ENCODE results near the gene ACACB. TPM values are rescaled to one million over a fixed set of nuclear protein-coding genes. Genes with fewer than 3 reads are reported as not detected.

The ACACB gene
- total RNA-seq = 7.5 and 9.0 TPM in 2 replicates

DNA sequence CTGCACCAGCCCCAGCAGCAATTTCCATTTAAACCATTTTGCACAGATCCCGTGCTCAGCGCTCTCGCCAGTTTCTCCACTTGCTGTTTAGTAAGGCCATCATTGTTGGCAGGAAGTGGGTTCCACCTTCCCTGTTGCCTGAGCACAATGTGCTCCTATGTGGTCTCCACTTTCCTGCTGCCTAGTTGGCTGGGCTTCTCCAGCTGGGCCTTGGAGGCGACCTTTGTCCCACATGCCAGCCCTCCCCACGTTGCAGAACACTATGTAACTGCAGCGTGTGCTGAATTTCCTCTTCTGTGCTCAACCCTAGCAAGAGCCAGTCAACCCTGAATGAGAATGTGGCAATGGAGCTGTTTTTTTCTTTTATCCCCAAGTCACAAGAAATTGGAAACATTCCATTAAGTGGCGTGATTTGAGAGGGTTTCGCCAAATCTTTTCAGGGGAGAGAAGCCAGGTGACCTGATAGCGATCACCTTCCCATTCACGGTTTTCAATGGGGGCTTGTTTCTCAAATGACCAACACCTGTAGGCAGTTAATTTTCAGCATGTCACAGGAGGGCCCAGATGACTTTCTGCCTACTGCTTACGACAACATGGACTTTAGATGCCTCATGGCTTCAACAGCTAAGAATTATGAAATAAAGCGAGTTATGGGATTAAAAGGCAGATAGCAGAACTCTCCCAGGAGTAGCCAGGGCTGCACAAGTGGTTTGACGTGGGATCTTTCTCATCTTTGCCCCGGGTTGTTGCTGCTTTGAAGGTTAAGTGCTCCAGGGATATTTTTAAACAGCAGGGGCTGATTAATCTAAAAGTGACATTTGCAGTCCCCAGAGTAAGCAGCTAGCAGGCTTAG, at the start of gene ACACB:
TSS of gene ACACB (plus strand) at position 830 of the 853 bp plus-strand sequence. CDS start 22,819 bp downstream, outside the sequence.
- intact Hi-C loops (cut with micrococcal nuclease) = no loop called here

DNA sequence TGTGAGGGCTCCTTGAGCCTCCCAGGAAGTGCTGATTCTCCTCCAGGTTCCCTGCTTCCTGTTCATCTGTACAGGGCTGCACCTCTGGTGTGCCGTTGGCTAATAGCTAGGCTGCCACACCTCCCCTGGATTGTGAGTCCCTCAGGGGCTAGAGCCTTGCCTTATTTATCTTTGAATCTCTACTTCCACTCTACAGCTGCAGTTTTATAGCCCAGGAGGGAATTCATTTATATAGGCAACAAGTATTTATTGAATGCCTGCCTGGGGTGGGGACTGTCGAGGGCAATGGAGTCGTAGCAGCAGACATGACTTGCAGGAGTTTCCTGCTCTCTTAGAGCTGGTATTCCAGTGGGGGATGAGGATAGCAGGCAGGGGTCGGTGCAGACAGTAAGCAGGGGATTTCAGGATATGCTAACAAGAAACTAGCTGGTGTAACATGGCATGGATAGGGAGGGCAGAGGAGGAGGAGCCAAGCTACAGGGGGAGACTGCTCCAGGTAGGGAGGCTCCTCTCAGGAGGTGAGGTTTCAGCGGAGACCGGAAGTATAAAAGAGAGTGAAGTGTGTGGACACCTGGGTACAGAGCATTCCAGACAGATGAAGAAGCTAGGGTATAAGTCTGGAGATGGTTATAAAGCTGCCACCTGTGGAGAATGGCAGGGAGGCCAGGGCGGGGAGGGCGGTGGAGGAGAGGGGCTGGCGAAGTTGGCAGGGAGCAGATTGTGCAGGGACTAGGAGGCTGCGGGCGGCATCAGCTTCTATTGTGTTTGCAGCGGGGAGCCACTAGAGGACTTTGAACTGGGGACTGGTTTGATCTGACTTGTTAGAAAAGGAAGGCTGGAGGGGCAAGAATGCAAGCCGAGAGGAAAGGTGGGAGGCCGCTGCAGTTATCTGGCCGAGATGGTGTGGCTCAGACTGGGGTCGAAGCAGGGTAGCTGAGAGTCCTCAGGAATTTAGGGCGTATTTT, 46.8 kb upstream of the ACACB start:
- intact Hi-C loops (cut with micrococcal nuclease) = no loop called here

DNA sequence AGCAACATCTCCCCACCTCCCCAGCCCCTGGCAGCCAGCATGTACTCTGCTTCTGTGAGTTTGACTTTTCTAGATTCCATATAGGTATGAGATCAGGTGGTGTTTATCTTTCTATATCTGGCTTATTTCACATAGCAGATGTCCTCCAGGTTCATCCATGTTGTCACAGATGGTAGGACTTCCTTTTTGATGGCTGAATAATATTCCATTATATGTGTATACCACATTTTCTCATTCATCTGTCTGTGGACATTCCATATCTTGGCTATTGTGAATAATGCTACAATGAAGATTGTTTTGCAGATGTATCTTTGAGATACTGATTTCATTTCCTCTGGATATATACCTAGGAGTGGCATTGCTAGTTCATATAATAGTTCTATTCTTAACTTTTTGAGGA, 41.5 kb upstream of the ACACB start:
- intact Hi-C loops (cut with micrococcal nuclease) = no loop called here

DNA sequence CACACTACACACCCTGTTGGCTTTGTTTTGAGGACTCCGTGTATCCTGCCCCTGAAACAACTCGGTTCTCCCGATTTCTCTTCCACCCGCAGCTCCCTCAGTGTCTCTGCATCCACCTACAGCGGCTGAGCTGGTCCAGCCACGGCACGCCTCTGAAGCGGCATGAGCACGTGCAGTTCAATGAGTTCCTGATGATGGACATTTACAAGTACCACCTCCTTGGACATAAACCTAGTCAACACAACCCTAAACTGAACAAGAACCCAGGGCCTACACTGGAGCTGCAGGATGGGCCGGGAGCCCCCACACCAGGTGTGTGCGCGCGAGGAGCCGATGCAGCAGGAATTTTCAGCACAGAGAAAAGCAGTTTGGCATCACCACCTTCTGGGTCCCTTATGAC, 33.6 kb upstream of the ACACB start:
- intact Hi-C loops (cut with micrococcal nuclease) = no loop called here

DNA sequence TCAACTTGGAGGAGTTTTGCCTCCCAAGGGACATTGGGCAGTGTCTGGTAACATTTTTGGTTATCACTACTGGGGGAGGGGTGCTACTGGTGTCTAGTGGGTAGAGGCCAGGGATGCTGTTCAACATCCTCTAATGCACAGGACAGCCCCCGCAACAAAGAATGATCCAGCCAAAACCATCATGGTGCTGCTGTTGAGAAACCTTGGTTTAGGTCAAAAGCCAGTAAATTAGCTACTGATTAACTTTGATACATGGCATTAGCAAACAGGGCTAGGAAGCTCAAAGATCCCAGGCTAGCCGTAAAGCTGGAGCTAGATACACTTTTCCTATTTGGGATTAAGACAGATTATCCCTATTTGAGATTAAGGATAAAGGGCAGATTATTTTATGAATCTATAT, 32.0 kb upstream of the ACACB start:
- intact Hi-C loops (cut with micrococcal nuclease) = no loop called here

DNA sequence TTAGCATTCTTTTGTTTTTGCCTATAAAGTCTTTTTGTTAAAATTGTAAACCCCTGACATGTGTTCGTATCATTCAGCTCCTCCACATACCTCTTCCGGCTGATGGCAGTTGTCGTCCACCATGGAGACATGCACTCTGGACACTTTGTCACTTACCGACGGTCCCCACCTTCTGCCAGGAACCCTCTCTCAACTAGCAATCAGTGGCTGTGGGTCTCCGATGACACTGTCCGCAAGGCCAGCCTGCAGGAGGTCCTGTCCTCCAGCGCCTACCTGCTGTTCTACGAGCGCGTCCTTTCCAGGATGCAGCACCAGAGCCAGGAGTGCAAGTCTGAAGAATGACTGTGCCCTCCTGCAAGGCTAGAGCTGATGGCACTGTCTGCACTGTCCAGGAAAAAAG, 30.8 kb upstream of the ACACB start:
- intact Hi-C loops (cut with micrococcal nuclease) = no loop called here

DNA sequence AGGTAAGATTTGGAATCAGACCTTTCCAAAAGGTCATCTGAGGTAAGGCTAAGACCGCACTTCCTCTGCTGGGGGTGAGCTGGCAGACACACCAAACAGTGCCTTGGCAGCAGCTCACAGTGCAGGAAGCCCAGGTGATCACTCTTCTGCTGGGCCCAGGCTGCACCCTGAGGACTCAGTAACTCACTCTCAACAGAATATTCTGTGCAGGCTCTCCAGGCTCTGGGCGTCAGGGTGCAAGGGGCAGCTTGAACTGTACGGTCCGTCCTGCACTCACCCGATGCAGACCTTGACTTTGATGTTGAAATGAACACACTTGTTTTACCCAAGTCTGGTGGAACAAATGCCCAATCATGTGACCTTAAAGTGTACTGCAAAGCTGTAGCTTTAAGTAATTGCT, 29.1 kb upstream of the ACACB start:
- intact Hi-C loops (cut with micrococcal nuclease) = no loop called here

DNA sequence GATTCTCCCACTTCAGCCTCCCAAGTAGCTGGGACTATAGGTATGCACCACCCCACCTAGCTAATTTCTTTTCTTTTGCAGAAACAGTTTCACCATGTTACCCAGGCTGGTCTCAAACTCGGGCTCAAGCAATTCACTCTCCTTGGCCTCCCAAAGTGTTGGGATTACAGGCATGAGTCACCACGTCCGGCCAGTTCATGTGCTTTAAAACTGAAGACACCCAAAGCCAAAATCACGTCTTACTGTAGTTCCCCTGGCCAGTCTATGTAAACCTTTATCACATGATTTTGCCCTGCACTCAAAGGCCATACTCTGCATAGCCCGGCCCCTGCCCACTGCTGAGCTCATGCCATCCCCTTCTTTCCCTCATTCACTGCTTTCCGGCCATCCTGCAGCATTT, 27.6 kb upstream of the ACACB start:
- intact Hi-C loops (cut with micrococcal nuclease) = no loop called here

DNA sequence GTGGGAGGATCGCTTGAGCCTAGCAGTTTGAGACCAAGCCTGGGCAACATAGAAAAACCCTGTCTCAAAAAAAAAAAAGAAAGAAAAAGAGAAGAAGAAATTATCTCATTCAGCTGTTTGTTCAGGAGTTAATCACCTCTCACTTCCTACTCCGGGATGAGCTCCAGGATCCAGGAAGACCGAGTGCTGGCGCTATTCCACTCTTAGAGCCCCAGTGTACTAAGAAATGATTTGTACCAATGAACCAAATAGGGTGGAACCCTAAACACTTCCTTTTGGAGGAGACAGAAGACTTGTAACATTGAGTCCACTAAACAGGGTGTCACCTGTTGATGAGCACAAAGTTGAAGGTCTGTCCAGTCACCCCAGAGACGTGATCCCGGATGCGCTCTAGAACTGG, 26.7 kb upstream of the ACACB start:
- intact Hi-C loops (cut with micrococcal nuclease) = loop anchor here (10.0 kb wide), 1 partner anchor 1175 kb away; no protein-coding TSS in a partner anchor

DNA sequence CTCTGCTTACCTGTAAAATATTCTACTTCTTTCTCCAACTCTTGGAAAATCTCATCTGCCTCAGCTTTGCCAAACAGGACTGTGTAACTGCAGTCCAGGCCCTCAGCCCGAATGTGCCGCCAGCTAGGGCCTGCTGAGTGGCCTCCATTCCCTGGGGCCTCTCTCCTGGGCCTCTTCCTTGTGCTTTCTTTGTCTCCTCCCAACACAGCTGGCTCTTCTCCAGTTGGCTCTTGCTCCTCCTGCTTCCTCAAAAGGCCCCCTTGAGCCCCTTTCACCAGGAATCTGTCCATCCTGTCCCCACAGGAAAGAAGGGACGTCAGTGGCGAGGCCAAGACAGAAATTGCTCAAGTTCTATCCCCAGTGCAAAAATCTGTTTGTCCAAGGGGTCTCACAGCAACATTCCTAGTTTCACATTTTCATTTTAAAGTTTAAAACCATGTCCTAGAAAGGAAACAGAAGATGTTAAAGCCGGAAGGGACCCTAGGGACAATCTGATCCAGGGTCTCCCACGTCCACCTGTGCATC, 23.8 kb upstream of the ACACB start:
- intact Hi-C loops (cut with micrococcal nuclease) = loop anchor here (1.0 to 10.0 kb wide), 15 partner anchors 39 to 1178 kb away; partner anchors contain the start of genes CORO1C, FICD and SSH1

DNA sequence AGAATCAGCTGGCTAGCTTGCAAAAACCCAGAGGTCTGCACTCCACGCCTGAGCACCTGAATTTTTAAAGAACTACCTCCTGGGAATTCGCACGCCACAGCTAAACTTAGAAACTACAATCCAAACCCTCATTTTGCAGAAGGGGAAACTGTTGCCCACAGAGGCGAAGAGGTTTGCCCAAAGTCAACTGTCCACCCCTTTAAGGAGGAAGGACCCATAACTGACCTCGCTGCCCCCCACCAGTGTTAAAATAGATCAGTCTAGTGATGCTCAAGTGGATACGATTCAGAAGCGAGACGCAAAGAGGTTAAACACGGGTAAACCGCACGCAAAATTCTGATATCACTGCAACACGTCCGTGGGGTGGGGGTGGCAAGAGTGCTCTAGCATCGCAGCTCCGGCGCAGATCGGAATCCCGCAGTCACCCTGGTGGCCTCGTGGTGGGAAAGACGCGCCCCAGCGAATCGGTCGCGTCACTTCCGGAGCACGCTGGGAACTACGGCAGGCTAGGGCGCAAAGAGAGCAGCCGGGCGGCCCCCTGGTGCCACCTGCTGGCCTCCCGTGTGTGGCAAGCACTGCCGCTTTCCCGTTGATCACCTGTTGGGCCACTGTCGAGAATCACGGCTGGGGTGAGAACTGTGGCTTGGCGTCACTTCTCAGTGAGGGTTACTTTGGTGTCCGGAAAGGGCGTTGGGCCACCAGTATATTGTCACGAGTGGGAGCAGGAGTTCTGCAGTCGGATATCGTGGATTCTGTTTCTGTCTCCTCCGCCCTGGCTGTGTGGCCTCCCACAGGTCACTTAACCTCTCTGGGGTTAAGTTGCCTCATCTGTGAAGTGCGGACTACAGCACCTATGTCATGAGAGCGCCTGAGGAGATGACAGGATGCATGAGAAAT, 23.1 kb upstream of the ACACB start, which contains the start of gene ALKBH2:
TSS of gene ALKBH2 (minus strand) at position 451 of the 897 bp plus-strand sequence. CDS start 686 bp downstream, outside the sequence.
- intact Hi-C loops (cut with micrococcal nuclease) = loop anchor here (1.0 to 10.0 kb wide), 15 partner anchors 40 to 1178 kb away; partner anchors contain the start of genes CORO1C, FICD and SSH1

DNA sequence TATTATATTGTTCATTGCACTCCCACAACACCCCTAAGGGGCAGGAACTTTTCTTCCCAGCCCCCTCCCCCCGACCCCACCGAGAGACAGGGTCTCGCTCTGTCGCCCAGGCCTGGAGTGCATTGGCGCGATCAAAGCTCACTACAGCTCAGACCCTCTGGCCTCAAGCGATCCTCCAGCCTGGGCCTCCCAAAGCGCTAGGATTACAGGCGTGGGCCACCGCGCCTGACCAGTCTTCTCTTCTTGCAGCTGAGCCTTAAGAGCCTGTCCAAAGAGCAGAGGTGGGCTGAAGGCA, 19.3 kb upstream of the ACACB start:
- intact Hi-C loops (cut with micrococcal nuclease) = loop anchor here (5.0 to 10.0 kb wide), 4 partner anchors 380 to 1335 kb away; partner anchors contain the start of genes FAM222A, KCTD10, PRDM4 and UBE3B

DNA sequence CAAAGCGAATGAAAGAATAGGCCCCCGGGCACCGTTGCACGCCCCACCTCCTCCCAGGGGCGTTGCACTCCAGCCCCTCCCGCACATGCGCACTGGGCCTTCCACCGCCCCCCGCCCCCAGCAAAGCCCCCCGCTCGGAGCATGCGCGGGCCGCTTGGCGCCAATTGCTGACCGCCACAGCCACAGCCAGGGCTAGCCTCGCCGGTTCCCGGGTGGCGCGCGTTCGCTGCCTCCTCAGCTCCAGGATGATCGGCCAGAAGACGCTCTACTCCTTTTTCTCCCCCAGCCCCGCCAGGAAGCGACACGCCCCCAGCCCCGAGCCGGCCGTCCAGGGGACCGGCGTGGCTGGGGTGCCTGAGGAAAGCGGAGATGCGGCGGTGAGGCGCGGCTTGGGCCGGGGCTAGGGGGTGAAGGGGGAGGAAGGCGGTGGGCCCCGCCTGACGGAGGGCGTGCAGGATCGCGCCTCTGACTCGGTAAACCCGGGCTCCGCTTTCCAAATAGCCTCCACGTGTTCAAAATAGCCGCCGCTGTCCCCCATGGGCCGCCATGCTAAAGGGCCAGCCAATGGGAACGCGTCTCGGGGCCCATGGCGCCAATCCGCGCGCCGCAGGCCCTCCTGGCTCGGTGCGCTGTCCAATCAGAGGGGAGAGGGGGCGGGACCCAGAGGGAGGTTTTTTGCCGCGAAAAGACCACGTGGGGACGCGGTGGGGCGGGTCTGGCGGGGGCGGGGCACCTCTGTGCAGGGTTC, 18.8 kb upstream of the ACACB start, which contains the start of gene UNG:
TSS of gene UNG (plus strand) at position 163 of the 748 bp plus-strand sequence. CDS start at position 246, 83 bp downstream.
- intact Hi-C loops (cut with micrococcal nuclease) = loop anchor here (1.0 to 10.0 kb wide), 12 partner anchors 14 to 1335 kb away; partner anchors contain the start of genes CORO1C, FAM222A, FICD and KCTD10

DNA sequence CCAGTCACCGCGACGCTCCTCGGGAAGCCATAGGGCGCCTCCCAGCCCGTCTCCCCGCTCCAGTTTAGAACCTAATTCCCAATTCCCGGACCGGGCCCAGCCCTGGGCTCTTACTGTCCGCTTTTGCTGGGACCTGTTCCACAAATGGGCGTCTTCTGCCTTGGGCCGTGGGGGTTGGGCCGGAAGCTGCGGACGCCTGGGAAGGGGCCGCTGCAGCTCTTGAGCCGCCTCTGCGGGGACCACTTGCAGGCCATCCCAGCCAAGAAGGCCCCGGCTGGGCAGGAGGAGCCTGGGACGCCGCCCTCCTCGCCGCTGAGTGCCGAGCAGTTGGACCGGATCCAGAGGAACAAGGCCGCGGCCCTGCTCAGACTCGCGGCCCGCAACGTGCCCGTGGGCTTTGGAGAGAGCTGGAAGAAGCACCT, 18.2 kb upstream of the ACACB start:
- intact Hi-C loops (cut with micrococcal nuclease) = loop anchor here (1.0 to 10.0 kb wide), 12 partner anchors 13 to 1336 kb away; partner anchors contain the start of genes CORO1C, FAM222A, FICD and KCTD10

DNA sequence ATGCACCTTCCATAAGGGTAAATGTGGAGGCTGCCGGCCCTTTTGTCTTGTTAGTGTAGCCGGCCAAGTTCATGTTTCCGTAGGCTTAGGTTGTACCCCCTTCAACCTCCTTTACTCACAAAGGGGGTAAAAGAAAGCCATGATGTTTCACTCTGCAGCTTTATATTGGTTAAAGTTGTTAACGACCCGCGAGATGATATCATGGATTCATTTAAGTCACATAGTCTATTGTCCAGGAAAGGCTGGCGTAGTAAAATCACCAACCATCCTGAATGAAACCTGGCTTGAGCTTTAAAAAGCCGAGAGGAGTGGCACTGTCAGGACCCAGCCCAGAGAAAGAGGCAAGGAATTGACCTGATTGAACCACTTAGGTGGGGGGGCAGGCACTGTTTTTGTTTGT, 17.7 kb upstream of the ACACB start:
- intact Hi-C loops (cut with micrococcal nuclease) = loop anchor here (1.0 to 10.0 kb wide), 12 partner anchors 13 to 1336 kb away; partner anchors contain the start of genes CORO1C, FAM222A, FICD and KCTD10

DNA sequence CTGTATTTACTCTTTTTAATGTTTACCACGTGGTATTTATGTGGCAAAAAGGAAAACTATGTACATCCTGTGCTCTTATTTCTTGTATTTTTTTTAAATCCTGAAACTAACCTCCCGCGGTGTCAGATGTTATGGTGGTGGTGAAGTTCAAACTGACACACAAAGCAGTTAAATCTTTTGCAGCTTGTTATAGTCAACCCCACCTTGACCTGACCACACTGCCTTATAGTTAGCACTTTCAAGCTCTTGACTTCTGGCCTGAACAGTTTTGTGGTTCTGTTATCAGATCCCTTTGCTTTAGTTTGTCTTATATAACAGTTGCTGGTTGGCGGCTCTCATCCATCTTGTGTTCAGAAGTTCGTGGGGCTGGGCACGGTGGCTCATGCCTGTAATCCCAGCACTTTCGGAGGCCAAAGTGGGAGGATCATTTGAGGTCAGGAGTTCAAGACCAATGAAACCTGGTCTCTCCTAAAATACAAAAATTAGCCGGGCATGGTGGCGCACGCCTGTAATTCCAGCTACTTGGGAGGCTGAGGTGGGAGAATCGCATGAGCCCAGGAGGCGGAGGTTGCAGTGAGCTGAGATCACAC, 16.9 kb upstream of the ACACB start:
- intact Hi-C loops (cut with micrococcal nuclease) = loop anchor here (5.0 to 10.0 kb wide), 4 partner anchors 378 to 1337 kb away; partner anchors contain the start of genes FAM222A, KCTD10, PRDM4 and UBE3B

DNA sequence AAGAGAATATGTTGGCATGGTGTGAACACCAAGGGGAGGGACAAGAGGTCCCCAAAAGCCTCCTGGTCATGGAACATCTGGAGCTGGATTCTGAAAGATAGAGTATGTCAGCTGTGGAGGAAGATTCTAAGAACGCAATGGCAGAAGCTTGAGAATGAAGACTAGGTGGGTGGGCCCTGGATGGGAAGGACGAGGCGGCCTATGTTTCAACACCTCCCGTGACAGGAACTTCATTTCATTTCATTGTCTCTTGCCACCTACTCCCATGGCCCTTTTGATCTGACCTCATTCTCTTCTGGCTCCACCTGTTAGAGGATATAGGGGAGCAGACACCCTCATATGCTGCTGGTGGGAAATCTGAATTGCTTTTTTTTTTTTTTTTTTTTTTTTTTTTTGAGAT, 15.6 kb upstream of the ACACB start:
- intact Hi-C loops (cut with micrococcal nuclease) = no loop called here

DNA sequence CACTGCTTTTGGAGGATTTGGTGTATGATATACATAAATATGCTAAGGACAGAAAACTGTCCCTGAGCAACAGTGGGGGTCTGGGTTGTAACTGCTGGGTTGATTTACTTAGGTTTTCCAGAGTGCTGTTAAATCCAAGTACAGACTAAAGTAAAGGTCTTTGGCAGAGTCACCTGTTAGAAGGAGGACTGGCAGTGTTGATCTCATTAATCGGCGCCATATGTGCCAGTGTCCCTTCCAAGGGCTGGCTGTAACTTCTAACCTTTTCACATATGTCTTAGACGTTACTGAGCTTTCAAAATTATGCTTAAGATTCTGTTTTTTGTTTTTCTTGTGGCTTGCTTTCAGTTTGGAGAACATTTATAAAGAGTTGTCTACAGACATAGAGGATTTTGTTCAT, 13.9 kb upstream of the ACACB start:
- intact Hi-C loops (cut with micrococcal nuclease) = no loop called here

DNA sequence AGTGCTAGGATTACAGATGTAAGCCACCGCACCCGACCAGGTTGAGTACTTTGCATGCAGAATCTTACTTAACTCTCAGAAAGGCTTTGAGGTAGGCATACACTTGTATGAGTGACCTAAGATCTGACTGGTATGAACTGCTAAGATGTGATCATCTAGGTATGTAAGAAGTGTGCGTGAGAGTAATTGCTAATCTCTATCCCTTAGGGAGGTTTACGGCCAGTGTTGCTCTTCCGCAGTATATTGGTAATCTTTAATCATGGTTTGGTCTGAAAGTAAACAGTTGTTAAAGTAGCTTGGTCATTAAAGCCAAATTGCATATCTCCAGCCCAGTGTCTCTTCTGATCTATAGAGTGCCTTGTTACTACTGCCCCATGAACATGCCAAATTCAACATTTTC, 11.2 kb upstream of the ACACB start:
- intact Hi-C loops (cut with micrococcal nuclease) = no loop called here
